ENCODE measurements around the gene ZNF277.

ZNF277 gene

DNA sequence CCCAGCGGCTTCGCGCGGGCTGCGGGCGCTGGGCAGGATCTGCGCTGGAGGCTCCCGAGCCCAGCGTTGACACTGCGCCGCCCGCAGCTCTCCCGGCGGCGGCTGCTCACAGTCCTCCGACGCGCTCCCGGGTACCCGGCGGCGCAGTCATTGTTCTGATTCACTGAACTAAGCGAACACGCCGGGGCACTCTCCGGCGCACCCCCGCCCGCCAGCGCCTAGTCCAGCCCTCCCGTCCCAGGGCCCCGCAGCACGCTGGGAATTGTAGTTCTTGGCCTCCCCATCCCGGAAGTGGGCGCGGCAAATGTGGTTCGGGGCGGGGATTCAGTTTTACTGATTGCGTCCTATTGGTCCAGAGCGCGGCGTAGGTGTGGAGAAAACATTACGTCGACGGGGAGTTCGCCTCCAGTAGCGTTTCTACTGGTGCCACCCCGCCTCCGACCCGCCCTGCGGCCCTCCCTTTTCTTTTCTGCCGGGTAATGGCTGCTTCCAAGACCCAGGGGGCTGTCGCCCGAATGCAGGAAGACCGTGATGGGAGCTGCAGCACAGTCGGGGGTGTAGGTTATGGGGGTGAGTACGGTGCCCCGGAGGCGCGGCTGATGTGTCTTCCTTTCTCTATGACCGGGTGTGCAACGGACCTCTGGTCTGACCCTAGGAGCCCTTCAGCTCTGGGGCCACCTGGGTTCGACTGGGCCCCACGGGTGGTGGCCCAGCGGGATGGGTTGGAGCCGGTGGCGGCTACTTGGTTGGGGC, at the start of gene ZNF277, which contains the start of gene DOCK4:
ZNF277 (plus strand) TSS at position 458 of the 753 bp plus-strand sequence; CDS start at position 480, 22 bp downstream.
DOCK4 (minus strand) TSS at position 162 of the 753 bp plus-strand sequence. CDS start 261 bp downstream, outside the sequence.
- DNase-seq, result peak; percentile 100

GRCh38 chr7:112157072-112157471, 49.4 kb upstream of the ZNF277 start:
- DNase-seq, result no peak

DNA sequence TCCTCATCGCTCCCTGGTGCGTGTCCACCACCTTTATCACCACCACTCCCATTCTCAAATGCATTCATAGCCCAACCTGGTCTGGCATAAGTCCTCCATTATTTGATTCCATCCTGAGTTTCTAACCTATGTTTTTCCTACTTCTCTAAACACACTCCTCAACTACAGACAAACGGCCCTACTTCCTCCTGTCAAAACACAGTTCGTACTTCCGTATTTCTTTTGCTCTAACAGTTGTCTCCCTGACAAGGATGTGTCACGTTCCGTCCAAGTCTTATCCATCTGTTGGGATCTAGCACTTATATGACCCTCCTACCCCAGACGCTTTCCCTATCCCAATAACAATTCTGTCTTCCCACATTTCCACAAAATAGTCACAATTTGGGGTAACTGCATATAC, 47.1 kb upstream of the ZNF277 start:
- DNase-seq, result no peak

- DNase-seq, result no peak
These were observed 46.2 kb upstream of the ZNF277 start for GRCh38 chr7:112160130-112160770.

DNA sequence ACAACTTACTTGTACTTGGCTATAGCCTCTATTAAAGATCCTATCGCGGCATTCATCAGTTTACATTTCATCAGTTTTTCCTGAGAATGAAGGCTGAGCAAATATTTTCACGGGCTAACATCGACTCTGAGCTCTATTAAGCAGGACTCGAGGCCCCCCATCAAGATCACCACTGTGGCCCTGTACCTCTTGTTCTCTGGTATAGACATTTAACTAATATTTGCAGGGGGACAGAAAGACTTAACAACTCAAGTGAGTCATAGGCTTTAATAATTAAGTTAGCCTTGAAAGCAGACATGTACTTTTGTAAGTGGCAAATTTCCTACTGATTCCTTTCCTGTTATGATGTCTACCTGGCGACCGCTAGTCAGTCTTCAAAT, 45.7 kb upstream of the ZNF277 start:
- no peak for DNase-seq

DNA sequence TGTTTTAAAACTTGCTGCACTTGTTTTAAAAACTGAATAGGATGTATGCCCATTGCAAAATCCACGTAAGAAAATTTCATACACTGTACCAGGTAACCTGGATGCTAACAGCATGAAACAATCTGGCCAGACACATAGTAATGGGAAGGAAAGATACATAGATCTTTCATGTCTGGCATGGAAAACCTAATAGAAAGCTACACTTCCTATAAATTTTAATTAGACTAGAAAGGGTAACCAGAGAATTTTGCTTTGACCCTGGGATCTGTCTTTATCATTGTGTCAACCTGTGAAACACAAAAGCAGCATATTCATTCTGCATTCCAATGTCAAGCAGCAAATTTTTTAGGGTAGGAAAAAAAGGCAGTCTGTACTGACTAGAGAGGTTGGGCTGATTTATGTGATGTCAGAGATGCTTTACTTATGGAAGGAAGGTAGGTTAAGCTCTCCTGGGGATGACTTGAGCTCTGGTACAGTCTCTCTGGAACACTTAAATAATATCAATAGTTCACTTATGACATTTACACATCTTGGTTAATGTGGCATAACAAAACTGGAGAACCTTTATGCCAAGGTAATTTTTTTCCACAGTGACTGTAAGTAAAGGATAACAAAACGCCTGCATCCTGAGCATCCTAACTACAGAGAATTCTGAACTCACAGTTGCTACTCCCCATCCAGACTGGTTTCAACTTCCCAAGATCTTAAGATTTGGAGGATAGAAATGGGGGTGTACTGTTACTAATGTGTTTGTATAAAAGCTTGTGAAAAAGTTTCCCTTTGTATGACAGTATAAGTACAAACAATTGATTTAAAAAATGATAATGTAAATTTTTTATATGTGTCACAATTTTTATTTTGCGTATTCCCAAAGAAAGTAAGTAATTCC, 45.0 kb upstream of the ZNF277 start:
- DNase-seq, result peak; percentile 57

GRCh38 chr7:112162142-112162766, 44.2 kb upstream of the ZNF277 start:
- peak; percentile 87 for DNase-seq

- no peak for DNase-seq
These were observed 43.5 kb upstream of the ZNF277 start for GRCh38 chr7:112162784-112163506.

- peak; percentile 42 for DNase-seq
These were observed 39.3 kb upstream of the ZNF277 start for GRCh38 chr7:112167147-112167546.

GRCh38 chr7:112168915-112169314, 37.6 kb upstream of the ZNF277 start:
- DNase-seq, result no peak

DNA sequence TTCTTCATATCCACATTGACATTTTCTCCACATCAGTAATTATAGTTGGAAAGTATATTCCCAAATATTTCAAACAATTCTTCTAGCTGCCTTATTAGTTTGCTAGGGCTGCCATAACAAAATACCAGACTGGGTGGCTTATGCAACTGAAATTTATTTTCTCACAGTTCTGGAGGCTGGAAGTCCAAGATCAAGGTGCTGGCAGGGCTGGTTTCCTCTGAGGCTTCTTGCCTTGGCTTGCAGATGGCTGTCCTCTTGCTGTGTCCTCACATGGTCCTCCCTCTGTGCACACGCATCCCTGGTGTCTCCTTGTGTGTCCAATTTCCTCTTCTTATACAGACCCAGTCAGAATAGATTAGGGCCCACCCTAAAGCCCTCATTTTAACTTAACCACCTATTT, 34.8 kb upstream of the ZNF277 start:
- no peak for DNase-seq

DNA sequence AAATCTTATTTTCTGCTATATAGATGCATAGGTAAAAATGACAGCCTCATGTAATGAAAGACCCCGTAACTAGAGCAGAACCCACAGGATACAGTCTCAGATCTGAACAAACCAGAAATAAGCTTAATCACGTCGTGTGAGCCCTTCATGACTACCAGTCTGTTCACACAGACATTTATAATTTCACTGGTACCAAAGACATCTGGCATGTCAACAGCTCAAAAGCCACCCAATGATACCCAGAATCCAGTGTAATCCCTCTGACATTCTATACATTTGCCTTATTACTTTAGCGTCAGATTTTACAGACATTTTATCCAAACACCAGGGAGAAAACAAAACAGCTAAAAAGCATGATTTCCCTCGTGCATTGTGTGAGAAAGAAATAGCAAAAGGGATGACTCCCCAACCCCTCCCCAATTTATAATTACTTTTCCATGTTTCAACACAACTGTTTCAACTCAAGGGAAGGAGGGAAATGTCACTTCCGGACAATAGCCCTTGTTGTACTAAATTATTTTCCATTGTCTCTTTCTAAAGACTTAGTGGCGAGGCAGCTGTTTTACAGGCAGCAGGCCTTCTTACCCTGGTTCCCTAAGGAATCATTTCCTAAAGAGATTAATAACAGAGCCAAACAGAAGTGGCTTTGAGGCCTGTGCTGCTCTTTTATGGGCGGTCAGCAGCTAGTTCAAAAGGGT, 33.5 kb upstream of the ZNF277 start:
- DNase-seq, result no peak

- no peak for DNase-seq
These were observed 33.0 kb upstream of the ZNF277 start for GRCh38 chr7:112173568-112173905.

- DNase-seq, result no peak
These were observed 32.3 kb upstream of the ZNF277 start for GRCh38 chr7:112174192-112174591.

- DNase-seq, result no peak
These were observed 30.3 kb upstream of the ZNF277 start for GRCh38 chr7:112176241-112176640.

- no peak for DNase-seq
These were observed 29.6 kb upstream of the ZNF277 start for GRCh38 chr7:112176693-112177415.

DNA sequence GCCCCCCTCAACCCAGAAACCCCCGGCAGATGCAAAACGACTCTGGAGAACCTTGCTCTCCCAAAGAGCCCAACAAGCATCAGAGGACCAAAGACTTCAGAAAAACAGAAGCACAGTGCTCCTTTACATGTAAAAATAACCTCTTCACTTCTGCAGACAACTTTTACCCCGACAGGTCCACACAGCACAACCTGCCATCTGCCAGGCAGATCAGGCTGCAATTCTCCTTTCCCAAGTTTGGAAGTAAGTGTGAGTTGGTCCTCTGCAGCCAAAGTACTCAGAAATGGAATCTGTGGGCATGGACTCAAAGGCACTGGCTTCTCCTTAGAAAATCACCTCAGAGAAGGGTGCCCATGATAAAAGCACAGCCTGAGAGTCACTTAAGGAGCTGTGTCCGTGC, 26.3 kb upstream of the ZNF277 start:
- no peak for DNase-seq

DNA sequence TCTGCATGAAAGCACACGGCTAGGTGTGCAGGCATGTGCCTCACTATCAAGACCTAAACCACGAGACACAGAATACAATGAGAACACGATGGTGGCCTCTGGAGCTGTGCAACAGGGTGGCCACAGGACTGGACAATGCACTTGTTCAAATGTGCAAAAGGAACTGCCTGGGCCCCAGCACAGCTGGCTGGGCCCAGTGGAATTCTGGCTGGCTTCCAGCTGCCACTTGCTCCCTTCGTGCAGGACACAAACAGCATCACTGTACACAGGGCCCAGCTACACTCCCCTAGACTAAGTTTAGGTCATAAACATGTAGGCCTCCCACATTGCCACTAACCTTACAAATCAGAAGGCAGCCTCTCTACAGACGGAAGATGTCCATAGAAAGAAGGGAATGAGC, 23.7 kb upstream of the ZNF277 start:
- peak; percentile 89 for DNase-seq

DNA sequence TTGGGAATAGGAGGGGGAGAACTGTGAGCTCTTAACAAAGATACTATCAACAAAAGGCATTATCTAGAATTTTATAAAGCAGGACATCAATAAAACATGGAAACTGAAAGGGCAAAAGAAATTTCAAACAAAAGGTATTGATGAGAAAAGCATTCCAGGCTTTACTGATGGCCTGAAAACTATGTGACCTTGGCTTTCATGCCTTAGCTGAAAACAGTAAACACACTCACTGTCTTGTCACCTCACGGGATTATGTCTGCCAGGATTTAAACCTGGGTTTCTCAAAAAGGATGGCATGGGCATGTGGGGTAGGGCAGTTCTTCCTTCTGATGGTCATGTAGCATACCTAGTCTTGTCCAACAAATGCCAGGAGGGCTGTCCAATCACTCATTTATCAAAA, 23.2 kb upstream of the ZNF277 start:
- DNase-seq, result no peak

- peak; percentile 43 for DNase-seq
These were observed 22.0 kb upstream of the ZNF277 start for GRCh38 chr7:112184455-112184854.

Data from midbrain (tissue), 1 donor.